HG02943 (cell line): ENCODE data around the gene SLC22A2.
"Not testable (repeated sequence)": the region's sequence is repeated elsewhere in the genome, so short reads cannot be mapped to it uniquely, and the experiment has no call there.

Experiments used
- ATAC-seq: cut with Tn5 transposase; IDR thresholded peaks from one replicate; pipeline ENCODE4 v1.9.1; 2021; ENCODE audit warnings: mild to moderate bottlenecking, low read depth, moderate library complexity; ENCODE audit not compliant: unreplicated experiment

Gene SLC22A2

GRCh38 chr6:160253292-160253691, 5.3 kb downstream of the SLC22A2 start:
- no peak for ATAC-seq

DNA sequence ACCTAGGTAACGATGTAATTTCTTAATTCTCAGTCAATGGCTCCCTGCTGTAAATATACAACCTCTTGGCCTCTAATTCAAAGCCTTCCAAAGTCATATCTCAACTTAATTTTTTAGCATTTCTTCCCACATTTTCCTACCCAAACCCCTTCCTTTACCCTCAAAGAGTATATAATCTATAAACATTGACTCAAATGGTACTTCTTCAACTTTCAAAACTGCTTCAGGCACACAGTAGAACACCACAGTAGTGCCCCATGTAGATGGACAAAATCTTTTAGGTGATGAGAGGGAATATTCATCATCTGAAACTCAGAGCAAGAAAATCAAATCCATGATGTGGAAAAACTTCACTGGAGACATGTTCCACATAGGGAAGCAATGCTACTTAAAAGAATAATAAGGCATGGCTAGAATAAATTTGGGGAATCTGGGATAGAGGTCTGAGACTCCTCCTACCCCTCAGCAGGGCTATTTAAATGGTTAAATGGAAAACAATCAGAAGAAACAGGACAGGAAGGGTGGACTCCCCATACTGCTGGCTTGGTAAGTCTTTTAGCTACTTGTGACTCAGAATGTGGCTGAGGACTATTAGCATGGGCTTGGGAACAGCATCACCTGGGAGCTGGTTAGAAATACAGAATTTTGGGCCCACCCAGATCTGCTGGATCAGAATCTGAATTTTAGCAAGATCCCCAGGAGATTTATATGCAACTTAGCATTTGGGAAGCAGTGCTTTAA, 6.4 kb downstream of the SLC22A2 start:
- ATAC-seq = no peak

GRCh38 chr6:160249671-160250070, 8.9 kb downstream of the SLC22A2 start:
- ATAC-seq = no peak

DNA sequence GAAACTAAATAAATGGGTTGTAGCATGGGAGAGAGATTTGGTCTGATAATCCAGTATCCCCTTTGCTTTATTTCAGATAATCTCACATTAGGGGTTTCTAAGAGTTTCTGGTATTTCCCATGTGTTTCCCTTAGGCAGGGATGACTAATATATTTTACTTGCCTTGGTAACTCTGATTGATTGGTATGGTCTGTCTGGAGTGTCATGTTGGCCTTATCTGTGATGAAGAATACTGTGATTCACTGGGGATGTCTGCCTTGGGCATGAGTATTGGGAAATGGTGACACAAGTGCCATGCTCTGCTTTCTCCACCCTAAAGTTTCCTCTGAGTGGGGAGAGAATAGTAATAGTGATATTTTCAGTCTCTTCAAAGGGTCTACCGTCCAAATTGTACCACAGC, 10.1 kb downstream of the SLC22A2 start:
- no peak for ATAC-seq

DNA sequence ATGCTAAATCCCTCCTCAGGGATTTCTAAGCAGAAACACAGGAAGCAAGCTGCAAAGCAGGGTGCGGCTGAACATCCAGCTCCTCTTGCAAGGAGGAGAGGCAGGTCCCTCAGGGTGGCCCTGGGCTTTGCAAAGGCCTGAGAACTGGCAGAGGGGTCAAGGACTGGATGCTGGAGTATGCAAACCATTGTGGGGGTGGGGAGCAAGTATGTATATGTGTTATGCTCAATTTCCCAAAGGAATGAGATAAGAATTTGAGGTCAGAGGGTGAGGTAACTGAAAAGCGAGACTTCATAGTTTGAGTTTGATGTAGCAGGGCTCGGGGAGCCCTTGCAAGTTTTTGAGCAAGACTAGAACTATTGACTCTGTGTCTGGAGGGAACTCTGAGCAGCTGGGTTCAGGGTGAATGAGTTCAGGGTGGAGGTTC, 11.2 kb downstream of the SLC22A2 start:
- no peak for ATAC-seq

DNA sequence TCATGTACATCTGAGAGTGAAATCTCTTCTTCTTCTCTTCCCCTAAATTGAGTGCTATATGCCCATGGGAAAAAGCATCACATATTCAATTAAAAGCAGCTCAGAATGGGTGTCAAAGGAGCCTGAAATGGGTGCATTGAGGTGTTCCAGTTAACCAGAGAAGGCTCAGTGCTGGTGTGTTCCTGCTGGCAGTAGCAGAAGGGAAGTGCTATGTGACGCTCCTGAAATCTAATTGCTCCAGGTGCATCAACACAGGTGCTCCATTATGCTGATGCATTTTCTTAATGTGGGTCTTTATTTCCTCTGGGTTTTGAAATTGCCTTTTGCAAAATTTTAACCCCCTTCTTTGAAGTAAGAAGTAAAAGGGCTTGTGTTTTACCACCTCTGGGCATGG, 17.9 kb downstream of the SLC22A2 start:
- ATAC-seq = no peak

DNA sequence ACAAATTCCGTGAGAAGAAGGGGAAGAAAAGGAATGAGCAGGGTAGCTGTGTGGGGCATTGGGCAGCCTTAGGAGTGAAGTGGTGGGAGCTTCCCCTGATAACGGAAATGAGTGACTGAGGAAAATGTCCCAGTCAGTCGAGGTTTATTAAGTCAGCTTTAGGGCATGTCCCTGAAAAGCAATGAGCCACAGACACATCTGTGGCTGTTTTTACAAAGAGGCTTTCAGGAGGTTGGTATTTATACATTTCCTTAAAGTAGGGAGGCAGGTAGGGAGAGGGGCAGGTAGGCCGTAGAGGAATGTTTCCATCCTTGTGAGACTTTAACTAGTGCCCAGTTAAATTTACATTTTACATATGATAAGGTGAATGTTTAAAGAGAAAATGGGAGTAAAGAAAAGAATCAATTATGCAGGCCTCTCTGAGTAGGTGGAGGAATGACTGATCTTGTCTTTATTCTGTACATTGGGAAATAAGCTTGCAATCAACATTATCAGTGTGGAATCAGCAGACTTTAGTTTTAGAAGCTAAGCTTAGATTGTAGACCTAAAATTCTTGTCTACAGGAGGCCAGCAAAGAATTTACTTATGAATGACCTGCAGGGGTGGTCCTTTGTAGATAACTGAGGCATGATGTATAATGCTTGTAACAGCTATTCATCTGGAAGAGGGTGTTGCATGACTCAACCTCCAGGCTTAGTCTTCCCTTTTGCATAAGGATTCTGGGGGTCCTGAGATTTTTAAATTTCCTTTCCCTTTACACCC, 18.5 kb downstream of the SLC22A2 start:
- no peak for ATAC-seq

DNA sequence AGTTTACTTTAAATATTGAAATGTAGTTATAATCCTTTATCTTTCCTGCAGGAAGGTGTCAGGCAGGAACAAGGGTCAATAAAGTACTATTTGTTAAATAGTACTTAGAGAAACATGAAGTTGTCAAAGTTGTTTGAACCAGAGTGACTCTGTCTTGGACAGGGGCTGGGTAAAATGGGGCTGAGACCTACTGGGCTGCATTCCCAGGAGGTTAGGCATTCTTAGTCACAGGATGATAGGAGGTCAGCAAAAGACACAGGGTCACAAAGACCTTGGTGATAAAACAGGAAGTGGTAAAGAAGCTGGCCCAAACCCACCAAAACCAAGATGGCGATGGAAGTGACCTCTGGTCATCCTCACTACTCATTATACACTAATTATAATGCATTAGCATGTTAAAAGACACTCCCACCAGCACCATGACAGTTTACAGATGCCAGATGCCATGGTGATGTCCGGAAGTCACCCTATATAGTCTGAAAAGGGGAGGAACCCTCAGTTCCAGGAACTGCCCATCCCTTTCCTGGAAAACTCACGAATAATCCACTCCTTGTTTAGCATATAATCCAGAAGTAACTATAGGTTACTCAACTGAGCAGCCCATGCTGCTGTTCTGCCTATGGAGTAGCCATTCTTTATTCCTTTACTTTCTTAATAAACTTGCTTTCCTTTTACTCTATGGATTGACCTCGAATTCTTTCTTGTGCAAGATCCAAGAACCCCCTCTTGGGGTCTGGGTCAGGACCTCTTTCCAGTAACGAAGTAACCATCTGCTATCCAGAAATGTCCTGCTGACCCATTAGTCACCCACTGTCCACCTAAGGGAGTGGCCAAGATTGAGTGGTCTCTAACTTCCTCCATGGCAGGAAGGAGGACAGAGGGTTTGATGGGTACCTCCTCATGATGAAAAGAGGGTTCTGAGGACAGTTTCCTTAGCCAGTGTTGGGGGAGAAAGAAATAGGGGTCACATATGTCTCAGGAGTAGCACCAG, 19.6 kb downstream of the SLC22A2 start:
- ATAC-seq = no peak

GRCh38 chr6:160238278-160238711, 20.3 kb downstream of the SLC22A2 start:
- ATAC-seq = no peak

GRCh38 chr6:160237597-160238275, 20.9 kb downstream of the SLC22A2 start:
- not testable (repeated sequence) for ATAC-seq

DNA sequence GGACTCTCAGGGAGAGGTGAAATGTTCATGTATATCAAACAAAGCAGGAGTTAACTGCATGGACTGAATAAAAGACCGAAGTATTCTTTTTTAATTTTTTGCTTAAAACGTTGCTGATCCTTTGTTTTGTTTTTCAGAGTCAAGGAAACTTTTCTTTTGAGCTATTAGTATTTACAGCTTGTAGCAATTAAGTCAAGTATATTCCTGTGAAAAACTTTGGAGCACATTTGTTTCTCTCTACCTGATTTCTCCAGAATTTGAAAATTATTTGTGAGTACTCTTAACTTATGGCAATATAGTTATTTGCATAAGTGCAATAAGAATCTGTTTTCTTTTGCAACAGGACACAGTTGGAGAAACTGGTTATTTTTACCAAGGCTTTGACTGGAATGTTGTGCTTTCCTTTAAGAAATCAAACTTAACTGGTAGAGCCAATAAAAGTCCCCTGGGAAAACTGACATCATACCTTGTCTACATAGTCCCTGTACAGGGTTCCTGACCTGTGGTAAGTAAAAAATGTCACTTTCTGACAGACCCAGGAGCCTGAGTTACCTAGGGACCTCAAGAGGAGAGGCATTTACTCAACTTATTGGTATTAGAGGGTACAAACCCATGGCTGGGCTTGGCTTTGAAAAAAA, 22.3 kb downstream of the SLC22A2 start:
- ATAC-seq = not testable (repeated sequence)

DNA sequence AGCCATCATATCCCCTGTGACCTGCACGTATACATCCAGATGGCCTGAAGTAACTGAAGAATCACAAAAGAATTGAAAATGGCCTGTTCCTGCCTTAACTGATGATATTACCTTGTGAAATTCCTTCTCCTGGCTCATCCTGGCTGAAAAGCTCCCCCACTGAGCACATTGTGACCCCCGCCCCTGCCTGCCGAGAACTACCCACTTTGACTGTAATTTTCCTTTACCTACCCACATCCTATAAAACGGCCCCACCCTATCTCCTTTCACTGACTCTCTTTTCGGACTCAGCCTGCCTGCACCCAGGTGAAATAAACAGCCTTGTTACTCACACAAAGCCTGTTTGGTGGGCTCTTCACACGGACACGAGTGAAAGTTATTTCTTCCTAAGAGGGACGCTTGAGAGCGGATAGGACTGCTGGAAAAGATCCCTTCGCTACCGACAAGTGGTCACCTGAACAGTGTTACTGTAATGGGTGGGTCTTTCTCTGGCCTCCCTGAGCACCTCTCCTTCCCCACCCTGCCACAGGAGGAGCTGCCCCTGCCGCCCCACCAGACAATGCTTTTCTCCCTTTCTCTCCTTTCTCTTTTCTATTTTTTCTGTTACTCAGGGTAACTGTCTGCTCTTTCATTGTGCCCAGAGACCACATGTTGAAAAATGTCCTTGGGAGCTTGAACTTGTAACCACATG, 24.5 kb downstream of the SLC22A2 start:
- not testable (repeated sequence) for ATAC-seq

DNA sequence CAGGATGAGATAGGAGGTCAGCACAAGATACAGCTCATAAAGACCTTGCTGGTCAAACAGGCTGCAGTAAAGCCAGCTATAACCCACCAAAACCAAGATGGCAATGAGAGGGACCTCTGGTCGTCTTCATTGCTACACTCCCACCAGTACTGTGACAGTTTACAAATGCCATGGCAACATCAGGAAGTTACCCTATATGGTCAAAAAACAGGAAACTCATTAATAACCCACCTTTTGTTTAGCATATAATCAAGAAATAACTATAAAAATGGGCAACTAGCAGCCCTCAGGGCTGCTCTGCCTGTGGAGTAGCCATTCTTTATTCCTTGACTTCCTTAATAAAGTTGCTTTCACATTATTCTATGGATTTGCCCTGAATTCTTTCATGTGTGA, 30.9 kb downstream of the SLC22A2 start:
- ATAC-seq = no peak

DNA sequence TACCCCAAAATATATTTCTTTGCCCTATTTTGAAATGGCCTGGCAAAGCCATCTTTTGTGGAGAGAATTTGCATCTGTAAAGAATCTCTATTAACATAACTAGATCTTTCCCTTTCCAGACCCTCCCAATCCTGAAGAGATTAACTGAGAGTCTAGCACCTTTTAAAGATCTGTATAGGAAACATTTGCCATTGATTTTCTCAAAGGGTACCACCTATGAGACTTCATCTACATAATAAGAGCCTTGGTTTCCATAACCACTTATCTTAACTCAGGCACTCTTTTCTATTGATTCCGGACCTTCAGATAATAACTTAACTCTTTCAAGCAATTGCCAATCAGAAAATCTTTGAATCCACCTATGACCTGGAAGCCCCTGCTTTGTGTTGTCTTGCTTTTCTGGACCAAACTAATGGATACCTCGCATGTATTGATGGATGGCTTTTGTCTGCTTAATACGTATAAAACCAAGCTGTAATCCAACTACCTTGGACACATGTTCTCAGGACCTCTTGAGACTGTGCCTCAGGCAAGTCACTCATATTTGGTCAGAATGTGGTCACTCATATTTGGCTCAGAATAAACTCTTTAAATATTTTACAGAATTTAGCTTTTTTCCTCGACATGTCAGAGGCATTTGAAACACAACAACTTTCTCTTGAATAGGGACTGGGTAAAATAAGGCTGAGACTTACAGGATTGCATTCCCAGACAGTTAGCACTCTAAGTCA, 31.4 kb downstream of the SLC22A2 start:
- no peak for ATAC-seq

- no peak for ATAC-seq
Observed at GRCh38 chr6:160226118-160226591, 32.5 kb downstream of the SLC22A2 start.

DNA sequence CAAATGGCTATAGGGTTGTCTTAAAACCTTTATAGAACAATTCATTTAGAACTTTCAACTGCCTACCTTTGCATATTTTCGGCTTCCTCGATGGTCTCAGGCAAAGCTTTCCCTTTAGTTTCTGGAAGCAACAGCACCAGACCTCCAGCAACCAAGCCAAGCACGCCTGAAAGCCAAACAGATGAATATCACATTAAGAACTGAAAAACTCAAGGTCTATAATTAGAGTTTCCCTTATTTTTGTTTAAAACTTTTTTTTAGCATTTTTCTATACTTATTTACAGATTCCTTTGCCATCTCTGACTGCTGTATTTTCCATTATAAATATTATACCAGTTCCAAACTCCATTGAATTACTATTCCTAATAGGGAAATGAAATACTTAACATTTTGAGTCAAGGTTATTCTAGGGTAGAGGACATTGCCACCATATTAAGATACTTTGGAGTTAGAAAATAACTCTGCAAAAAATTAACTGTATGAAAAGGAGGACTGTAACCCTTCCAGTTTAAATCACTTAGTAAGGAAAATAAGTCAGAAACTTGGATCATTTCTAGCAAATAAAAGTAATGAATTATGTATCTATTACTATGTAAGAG, 33.9 kb downstream of the SLC22A2 start:
- ATAC-seq = no peak

- ATAC-seq = no peak
Observed at GRCh38 chr6:160222491-160222890, 36.1 kb downstream of the SLC22A2 start.

DNA sequence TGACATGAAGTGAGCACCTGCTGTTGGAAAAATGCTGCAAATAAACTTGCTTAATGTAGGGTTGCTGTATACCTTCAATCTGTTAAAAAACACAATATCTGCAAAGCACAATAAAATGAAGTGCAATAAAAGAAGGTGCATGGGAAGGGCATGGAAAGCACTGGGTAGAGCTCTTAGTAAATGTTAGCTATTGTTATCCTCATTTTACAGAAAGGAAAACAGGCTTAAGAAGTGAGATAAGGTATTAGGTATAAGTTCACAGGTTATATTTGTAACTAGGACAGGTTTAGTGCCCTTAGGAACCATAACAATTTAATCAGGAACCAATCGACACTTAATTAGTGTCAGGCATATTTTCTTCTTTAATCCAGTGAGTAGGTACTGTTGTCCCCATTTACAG, 36.7 kb downstream of the SLC22A2 start:
- no peak for ATAC-seq
